Globus pallidus (tissue), 1 donor: ENCODE data around the gene KCNK4.
"Not testable (repeated sequence)": the region's sequence is repeated elsewhere in the genome, so short reads cannot be mapped to it uniquely, and the experiment has no call there.

Source experiments
- DNase-seq: peaks from one replicate; pipeline ENCODE4 v3.0.0-alpha.2; 2015; ENCODE audit warnings: low spot score

KCNK4 gene

DNA sequence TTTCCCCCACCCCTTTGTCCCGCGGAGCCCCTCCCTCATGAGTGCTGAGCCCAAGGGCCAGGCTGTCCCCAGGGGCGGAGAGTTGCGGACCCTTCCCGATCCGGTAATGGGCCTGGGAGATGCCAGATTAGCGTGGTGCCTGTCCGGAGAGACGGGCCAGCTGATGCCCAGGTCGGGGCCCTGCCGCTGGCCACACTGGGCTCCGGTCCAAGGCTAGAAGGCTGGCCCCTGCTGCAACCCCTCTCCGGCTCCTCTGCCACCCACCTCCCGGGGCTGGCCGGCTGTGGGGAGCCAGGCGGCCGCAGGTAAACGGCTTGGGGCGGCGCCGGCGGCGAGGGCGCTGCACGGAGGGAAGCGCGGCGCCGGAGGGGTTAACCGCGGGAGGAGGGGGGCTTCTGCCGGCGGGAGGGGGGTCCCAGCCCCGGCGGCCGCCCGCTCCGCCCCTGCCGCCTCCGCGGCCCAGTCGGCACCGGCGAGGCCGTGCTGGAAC, at the start of gene KCNK4:
TSS of gene KCNK4 (plus strand) at position 41 of the 490 bp plus-strand sequence. CDS start 1,717 bp downstream, outside the sequence.
- no peak for DNase-seq

DNA sequence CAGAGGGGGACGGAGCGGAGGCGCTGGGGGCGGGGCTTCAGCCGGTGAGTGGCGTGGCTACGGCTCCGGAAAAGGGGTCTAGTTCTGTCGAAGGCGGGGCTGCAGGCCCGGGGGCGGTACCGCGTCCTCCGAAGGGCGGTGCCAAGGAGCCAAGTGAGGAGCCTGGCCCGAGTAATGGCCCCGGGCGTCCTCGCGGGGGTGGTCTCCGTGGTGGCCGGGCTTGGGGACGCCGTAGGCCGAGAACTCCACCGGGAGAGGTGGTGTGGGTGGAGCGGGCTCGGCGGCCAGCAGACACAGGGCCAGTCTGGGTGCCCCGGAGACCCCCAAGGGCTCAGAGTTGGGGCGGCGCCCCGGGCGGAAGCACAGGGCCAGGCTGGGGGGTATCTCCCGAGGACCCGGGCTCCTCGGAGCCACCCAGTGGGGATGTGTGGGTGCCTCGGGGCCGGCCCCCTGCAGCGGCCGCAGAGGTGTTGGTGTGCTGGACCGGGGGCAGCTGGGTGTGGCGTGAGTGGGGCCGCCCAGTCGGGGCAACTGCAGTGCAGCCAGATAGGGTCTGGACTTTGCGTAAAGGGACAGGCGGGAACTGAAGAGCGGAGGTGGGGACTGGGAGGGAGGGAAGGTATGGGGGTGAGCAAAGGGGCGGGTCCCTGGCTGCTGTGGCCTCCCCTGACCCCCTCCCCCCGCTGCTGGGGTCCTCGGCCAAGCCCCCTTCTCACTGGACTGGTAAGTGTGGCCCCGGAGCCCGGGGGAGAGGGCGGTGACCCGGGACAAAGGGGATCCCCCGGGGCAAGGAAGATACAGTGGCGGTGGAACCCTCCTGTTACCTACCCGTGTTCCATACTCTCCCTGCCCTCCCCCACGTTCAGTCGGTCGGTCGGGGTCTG, 49.4 kb upstream of the KCNK4 start:
- no peak for DNase-seq

DNA sequence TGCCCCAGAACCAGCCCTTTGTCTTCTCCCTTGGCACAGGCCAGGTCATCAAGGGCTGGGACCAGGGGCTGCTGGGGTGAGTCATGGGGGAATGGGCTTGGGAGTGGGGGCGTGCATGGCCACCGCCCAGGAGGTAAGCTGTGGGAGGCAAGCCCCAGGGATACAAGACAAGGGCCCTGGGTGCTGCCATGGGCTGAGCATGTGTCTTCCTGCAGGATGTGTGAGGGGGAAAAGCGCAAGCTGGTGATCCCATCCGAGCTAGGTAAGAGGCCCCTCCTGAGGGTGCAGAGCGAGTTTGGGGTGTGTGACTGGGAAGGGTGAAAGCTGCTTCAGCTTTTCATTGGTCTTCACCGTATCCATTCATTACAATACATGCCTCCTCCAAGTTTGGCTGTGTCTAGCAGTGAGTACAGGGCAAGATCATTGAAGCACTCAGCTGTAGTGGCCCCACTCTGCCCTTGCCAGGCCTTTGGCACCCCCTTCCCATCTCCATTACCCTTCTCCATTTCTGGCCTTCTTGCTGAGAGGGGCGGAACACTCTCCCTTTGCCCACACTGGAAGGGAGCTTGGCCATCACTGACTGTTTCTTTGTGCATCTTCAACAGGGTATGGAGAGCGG, 47.8 kb upstream of the KCNK4 start:
- DNase-seq, result no peak

DNA sequence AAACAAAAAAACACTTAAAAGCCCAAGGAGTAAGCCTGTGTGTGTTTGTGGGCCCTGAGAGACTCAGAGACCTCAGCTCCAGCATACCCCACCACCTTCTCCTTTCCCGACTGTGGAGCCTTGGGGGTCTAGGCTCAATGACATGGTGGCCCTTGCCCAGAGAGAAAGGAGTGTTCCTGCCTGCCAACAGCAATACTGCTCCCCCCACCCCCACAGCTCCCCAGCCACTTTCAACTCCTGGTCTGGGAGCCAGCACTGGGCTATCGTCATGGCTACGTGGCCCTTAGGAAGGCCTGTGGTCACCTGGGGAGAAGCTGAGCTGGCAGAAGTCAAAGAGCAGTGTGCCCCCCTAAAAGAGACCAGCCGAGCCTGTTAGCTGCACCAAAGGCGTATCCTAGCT, 47.0 kb upstream of the KCNK4 start:
- no peak for DNase-seq

DNA sequence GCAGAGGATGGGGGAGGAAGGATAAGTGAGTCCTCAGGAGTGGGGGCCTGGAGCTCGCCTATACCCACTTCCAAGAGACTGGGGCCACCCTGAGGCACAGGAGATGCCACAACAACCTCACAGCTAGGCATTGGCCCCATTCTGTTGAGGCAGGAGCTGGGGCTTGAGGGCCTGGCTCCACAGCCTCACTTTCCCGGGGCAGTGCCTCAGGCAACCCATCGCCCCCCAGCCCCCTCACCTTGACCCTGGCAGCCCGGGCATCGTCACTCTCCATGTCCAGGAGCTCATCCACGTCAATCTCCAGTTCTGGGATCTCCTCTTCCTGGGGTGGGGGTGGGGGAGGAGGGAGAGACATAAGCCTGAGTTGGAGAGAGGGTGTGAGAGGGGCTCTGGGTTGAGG, 46.1 kb upstream of the KCNK4 start:
- DNase-seq, result no peak

DNA sequence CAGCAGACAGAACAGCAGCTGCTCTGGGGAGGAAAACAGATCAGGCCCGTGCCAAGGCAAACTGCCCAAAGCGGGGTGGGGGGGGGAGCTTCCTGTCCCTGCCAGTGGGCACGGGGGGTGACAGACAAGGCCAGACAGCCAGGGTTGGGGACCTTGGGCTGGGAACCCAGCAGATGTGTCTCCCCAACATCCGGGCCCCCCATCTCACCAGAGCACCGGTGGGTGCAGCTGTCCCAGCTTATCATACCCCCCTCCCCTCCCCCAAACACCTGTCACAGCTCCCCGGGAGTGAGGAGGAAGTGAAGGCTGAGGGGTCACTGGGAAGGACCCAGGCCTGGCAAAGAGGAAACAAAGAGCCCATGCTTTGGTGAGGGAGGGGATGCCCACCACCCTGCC, 45.7 kb upstream of the KCNK4 start:
- no peak for DNase-seq

DNA sequence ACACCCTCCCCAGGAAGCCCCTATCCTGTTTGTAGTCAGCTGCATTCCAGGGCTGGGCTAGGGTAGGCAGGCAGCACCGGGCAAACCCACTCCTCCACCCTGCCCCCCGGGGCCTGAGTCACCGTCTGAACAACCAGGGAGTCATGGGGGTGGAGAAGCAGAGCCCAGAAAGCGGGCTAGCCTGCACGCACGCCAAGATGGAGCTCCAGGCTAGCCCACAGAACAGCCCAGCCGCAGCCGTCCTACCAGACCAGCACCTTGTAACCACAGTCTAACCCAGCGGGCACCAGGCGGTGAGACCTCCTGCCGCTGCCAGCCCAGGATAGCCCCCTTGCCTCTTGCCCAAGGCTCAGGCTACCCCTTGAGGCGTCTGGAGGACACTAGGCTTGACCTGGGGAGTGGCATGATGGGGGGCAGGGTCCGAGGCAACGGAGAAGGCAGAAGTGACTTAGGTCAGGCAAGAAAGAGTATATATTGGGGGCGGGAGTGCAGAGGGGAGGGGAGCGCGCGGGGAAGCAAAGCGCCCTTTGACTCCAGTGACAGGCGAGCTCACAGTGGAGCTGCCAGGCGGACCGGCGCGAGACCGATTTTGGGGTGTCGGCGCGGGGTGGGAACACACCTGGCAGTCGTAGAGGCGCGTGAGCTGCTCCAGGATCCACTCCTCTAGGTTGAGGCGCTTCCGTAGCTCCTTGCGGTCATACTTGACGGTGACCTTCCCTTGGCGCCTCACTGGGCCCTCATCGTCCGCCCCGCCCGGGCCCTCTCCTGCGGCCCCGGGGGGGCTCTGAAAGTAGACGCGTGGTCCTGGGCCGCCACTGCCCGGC, 45.1 kb upstream of the KCNK4 start:
- DNase-seq, result no peak

DNA sequence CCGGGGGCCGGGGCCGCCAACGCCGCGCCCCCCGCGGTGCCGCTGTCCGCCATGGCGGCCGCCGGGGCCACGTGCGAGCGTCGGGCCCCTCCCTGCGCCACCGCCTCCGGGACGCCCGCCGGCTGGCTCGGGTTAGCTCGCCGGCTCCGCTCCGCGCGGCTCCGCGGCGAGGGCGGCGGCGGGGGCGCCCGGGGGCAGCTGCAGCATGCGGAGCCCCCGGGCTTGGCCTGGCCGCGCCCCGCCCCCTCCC, 44.6 kb upstream of the KCNK4 start:
- DNase-seq, result not testable (repeated sequence)

DNA sequence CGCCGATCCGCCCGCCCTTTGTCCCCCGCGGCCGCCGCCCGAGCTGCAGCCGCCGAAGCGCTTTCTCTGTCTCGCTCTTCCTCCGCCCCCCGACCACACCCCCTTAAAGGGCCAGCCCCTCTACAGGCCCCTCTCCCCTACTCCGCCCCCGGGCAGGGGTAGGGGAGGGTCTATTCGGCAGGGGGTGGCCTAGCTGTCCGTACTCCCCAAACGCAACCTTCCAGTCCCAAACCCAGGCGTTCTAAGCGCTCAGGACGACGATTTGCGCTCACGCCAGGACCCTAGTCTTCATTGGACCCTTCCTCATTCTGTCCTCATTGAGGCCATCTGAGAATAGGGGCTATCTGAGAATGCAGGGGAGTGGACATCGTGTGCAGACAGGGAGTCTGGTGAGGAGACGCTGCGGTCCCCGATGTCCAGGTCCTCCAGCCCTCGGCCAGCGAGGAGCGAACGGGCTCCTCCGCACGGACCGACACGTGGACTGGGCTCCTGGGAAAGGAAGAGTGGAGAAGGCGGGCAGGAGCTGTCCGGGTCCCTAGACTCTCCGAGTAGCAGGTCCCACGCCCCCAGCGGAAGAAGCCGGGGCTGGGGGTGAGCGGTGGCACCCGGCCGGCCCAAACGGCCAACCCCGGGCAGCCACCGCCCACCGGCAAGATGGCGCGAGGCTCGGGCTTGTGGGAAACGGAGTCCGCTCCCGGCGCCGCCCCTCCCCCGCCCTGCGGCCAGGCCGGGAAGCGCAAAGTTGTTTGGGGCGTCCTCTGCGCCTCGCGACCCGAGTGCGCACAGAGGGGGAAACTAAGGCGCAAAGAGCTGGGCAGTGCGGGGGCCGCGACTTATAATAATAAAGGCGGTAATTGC, 44.0 kb upstream of the KCNK4 start, which contains the start of gene PPP1R14B:
TSS of gene PPP1R14B (minus strand) at position 73 of the 858 bp plus-strand sequence. CDS start 270 bp downstream, outside the sequence.
- DNase-seq, result peak; percentile 78

DNA sequence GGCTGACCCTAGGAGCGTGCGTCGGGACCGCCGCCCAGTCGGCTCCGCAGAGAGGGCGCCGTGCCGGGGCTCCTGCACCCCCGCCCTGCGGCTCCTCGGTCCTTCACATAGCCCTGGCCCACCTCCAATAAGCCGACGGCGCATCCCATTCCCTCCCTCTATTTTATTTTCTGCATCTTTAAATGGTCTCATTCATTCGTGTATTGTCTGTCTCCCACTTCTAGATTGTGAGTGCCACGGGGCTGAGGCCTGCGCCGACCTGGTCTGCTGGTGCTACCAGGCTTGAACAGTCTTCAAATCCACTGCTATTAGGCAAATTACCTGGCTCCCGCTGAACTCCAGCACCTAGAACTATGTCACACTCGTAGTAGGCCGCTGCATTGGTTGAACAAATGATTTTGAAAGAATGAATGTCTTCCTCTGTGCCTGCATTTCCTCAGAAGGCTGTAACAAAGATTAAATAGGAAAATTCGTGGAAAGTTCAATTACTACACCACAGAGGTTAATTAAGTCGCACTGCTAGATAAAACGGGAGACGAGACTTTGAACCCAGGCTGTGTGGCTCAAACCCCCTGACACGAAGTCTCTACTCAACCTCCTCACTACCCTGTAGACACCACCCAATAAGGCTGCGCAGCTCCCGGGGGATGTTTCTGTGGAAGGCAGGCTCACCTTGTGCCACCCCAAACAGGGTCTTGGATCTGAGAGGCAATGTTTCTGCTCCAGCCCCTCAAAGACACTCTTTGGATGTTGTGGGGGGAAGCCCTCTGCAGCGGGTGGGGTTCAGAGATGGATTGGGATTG, 43.2 kb upstream of the KCNK4 start:
- DNase-seq, result no peak

DNA sequence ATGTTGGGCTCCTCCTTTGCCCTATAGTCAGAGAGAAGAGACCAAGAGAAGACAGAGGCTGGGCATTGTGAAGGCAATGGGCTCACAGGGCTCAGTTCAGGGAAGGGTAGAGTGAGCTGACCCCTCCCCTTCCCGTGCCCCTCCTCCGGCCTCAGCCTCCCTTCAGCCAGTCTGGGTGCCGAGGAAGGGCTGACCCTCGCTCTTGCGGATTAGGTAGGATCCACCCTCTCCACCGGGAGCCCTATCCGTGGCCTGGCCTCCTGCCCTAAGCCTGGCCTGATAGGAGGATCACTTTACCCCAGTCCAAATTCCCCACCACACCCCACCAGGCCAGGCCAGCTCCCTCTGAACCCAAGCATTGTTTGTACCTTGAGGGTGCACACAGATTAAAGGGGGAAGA, 42.5 kb upstream of the KCNK4 start:
- DNase-seq, result no peak

DNA sequence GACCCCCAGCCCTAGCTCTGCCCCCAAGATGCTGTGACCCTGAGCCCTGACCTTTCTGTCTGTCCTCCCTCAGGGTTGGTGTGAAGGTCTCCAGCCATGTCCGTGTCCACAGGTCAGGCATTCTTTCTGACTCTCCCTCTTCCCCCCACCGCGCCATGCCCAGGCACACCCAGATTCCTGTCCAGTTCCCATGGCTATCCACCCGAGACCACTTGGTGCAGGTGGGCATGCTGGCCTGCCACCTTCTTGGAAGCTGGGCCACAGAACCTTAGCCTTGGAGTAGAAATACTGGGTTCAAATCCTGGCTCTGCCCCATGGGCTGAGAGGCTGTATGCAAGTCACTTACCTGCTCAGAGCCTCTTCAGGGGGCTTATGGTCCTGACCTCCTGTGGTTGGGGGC, 42.1 kb upstream of the KCNK4 start:
- no peak for DNase-seq

DNA sequence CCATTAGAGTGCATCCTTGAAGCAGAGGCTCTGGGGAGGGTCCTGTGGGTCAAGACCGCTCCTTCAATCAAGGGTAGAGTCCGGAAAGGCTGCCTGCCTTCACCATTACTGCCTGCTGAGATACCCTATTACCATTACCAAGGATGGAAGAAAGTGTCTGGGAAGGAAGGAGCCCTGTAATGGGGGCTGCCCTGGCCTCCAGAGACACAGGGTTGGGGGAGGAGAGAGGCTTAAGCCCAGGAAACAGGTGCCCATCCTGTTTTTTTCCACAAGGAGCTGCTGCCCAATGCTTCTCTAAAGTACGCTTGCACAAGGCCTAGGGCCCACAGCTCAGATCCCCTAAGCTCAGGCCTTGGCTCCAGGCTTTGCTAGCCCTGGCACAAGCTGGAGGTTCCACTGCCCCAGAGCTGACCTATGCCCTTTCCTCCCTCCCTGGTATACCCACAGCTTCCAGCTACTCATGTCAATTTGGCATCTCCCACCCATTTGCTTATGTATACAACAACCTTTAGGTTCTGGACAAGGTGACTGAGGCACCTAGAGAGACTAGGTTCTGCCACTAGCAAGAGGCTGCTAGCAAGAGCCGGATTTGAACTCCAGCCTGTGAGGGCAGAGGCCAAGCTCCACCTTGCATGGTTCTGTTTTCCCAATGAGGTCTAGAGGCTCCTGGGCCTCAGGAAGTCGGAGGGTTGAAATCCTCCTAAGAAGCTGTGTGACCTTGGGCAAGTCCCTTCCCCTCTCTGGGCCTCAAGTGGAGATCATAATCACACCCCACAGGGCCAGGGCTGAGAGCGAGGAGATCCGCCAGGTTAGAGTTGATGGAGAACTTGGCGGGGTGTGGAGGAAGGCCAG, 41.3 kb upstream of the KCNK4 start:
- DNase-seq, result no peak

DNA sequence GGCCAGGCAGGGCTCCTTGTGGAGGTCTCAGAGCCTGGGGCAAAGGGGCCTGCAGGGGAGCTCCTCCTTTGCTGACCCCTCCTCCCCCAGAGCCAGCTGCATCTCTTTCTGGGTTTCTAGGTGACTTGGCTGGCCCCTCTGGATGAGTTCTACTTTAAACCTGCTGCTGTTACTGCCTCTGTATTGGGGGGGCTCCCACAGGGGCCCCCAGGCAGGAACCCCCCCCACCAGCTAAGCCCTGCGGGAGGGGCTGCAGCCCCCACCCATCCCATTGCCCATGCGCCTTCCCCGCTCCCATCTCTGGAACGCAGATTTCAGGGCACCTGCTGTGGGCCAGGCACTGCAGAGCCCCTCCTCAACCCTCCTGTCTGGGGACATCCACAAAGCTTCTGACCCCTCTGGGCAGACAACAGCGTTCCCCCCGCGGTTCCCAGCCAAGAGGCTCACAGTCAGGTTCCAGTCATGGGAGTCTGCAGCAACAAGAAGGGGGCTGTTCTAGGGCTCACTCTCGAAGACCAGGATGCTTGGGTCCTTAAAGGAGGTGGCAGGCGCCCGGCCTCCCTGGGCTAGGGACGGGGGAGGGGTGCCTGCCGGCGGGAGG, 40.6 kb upstream of the KCNK4 start:
- DNase-seq, result no peak

DNA sequence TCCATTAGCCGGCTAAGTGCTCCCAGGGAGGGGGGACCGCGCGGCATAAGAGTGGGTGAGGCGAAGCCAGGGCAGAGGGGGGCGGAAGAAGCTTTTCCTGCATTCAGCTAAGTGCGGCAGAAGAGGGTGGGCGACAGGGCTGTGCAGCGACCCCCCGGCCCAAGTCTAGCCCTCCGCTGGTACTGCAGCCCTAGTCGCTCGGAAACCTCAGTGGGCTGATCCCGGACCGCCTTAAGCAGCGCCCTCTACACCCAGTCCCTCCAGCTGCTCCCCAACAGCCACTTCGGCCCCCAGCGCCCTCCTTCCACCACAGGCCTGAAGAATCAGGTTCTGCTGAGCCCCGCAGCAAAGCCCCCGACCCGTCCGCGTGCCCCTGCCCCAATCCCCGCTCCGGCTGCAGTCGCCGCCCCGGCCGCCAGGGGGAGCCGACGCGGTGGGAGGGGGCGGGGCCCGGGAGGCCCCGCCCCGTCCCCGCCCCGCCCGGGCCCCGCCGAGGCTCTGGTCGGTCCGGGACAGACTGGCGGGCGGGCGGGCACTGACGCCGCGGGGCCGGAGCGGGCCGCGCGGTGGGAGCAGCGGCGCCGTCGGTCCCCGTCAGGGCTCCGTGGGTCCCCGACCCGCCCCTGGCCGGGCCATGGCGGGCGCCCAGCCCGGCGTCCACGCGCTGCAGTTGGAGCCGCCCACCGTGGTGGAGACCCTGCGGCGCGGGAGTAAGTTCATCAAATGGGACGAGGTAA, 39.9 kb upstream of the KCNK4 start, which contains the start of gene PLCB3:
TSS of gene PLCB3 (plus strand) at position 515 of the 737 bp plus-strand sequence. CDS start at position 635, 120 bp downstream.
- no peak for DNase-seq

DNA sequence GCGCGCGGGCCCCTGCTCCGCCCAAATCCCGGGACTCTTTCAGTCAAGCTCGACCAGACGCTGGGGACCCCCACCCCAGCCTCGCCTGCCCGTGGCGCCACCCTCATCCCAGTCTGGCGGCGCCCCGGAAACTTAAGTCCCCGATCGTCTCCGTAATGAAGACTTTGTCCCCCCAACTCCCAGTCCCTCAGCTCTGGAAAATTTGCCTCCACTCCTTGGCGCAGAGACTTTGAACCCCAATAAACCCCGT, 39.4 kb upstream of the KCNK4 start:
- DNase-seq, result no peak

DNA sequence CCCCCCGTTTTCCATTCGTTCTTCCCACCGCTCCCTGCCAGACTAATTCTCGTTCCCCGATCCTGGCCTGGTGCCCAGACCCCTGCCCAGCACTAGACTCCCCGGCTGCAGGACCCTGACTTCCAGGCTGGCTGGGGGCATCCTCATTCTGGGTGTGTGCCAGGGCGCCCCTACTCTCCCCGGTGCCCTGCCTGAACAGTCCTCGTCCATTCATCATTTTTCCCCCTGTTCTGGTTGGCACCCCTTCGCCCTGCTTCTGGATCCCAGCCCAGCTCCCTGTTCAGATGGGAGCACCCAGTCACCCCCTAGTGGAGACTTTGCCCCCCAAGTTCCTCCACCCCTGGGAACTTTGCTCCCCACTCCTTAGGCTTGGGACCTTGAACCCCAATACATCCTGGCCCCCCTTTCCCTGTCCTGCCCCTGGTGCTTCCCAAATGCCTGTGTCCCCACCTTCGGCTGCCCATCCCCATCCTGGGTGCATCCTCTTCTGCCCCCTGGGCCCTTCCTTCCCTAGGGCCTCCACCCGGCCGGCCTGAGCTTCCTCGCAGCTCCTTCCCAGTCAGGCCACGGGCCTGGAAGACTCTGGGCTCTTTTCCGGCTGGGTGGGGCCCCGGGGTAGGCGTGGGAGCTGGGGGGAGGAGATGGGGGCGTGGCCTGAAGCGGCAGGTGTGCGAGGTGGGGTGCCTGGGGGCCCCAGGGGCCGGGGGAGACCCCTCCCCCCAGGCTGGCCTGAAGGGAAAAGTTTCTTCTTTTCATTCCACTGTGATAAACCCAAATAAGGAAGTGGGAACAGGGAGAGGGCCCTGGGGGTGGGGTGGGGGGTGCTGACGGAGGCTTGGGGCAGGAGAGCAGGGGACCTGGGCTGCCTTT, 38.9 kb upstream of the KCNK4 start:
- DNase-seq, result no peak

DNA sequence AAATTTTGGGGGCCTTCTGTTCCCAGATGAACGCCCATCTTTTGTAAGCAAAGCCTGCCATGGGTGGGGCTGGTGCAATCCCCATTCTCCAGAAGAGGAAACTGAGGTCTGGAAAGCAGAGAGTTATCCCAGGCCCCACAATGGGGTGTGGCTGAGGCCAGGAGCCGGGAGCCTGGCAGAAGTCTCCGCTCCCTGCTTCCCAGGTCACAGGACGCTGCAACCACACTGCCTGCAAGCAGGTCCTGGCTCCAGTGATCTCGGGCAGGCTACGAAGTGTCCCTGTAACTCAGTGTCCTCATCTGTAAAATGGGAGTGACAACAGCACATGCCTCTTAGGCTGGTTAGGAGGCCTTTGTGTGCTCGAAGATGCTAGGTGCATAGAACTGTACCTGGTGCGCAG, 38.1 kb upstream of the KCNK4 start:
- DNase-seq, result no peak
